ENCODE measurements around the gene KIAA1217. TPM values are rescaled to one million over a fixed set of nuclear protein-coding genes. Genes with fewer than 3 reads are reported as not detected.

KIAA1217 gene
- polyA plus RNA-seq, 1 of the 3 experiments (the other 2 are of a cell fraction): 7.2 TPM

DNA sequence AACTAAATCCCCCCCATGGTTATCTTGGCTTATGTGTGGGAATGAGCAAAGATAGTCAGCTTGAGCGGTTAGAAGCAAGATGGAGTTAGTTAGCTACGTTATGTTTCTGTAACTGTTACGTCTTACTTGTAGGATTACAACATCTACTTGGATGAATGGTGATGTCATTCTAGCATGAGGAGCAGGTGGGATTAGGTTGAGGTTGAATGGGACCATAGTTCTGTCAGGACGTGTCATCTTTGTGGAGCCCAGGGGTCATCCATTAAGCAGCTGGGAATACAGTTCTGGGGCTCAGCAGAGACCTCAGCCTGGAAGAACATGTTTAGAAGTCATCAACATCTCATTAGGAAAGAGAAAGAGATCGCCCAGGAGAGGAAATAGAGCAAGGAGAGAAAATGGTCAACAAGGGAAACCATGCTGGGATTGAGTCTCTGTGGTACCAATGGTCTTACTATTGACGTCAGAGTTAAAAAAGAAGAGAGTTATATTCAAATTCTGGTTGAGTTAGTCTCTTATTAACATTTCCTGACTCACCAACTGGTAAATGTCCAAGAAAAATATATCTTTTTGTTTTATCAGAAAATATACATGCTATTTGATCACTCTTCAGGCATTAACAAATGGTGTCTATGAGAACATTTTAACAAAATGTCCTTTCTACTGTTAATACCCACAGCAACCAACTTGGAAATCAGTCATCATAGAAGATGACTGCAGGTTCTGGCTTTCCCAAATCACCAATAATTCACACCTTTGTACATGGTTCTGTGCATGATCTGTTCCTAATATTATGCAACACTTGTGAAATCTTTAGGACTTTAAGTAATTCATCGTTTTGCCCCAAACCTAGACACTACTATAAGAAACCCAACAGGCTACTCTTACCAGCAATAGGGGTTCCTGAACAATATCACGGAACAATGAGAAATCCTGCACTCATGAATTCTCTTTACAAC is 96.9 kb downstream of the KIAA1217 start:
- Histone ChIP-seq H3F3A (replicated peaks; ENCODE audit: insufficient read depth) (no peaks in the 10 kb centered on the region), H3K27me3 (ENCODE audit: insufficient read depth) (no peaks in the 10 kb centered on the region), H3K79me2 (ENCODE audit: insufficient read depth) (no peaks in the 10 kb centered on the region), H3K36me3 (replicated peaks in 1 of 2; ENCODE audit: control insufficient read depth in 1 of 2, insufficient read depth in 2 of 2, low read length in 1 of 2) (no peaks in the 10 kb centered on the region), H3K9me2 (no peaks in the 10 kb centered on the region), H3K27ac (ENCODE audit: low read depth in 2 of 2, low read length in 1 of 2) (peak overlapping the region in 1 of 2 experiments; percentile 7; a peak in 1 of 4 replicates), H3K9me3 (no peaks in the 10 kb centered on the region), H4K20me1 (ENCODE audit: insufficient read depth) (no peaks in the 10 kb centered on the region), H3K4me1 (ENCODE audit: control insufficient read depth in 1 of 2, insufficient read depth in 2 of 2, low read depth in 1 of 2, low read length in 1 of 2) (peaks cover 4 to 11% of the 10 kb centered on the region in 2 experiments; a peak in 2 of 4 replicates), H3K4me3 (ENCODE audit: low read depth in 2 of 2, low read length in 1 of 2) (no peak overlapping the region), H3K9ac (no peak overlapping the region), H2AFZ (ENCODE audit: low read depth) (no peak overlapping the region), H3K4me2 (peak overlapping the region; percentile 26)
- 79% methylated on average over 8 of the region's 8 CpGs for WGBS (ENCODE audit: low lambda C conversion rate)
- CTCF ChIA-PET: interaction anchor here (1.0 kb wide), 1 partner anchor 14 kb away, joined by 4 read pairs; no protein-coding TSS in a partner anchor
- POLR2A ChIA-PET: no interaction called here
- DNase-seq: no peak
- no peak for TF ChIP-seq RAD21 (IDR thresholded peaks at IDR 0.05; ENCODE audit: low read length)
- TF ChIP-seq NFIC (IDR thresholded peaks at IDR 0.05; ENCODE audit: borderline replicate concordance): peak; percentile 28; the same call in 1 of the 2 replicates

DNA sequence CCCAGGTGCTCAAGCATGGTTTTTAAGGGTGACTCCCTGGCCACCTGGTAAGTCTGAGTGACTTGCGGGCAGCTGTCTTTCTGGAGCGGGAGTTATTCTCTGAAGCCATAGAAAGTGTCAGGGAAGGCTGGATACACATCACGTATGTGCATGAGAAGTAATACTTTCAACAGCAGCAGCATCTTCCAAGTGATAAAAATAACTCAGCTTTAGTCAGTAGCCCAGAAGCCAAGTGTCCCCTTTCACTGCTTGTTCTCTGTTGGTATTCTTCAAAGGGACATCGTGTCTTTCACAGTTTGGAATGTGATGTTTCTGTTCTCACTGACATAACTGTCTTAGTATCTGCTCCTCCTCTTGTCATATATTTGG is 97.6 kb downstream of the KIAA1217 start:
- DNase-seq: no peak
- Histone ChIP-seq H2AFZ (ENCODE audit: low read depth) (no peak overlapping the region), H3K4me2 (peak overlapping the region; percentile 26), H3K27ac (ENCODE audit: low read depth in 2 of 2, low read length in 1 of 2) (no peak overlapping the region; a peak in 1 of 4 replicates), H3K4me3 (ENCODE audit: low read depth in 2 of 2, low read length in 1 of 2) (no peak overlapping the region), H3F3A (replicated peaks; ENCODE audit: insufficient read depth) (no peaks in the 10 kb centered on the region), H3K27me3 (ENCODE audit: insufficient read depth) (no peaks in the 10 kb centered on the region), H3K4me1 (ENCODE audit: control insufficient read depth in 1 of 2, insufficient read depth in 2 of 2, low read depth in 1 of 2, low read length in 1 of 2) (peaks cover 4 to 11% of the 10 kb centered on the region in 2 experiments; a peak in 2 of 4 replicates), H3K9ac (no peak overlapping the region), H3K9me3 (no peaks in the 10 kb centered on the region), H3K36me3 (replicated peaks in 1 of 2; ENCODE audit: control insufficient read depth in 1 of 2, insufficient read depth in 2 of 2, low read length in 1 of 2) (no peaks in the 10 kb centered on the region), H3K79me2 (ENCODE audit: insufficient read depth) (no peaks in the 10 kb centered on the region), H4K20me1 (ENCODE audit: insufficient read depth) (no peaks in the 10 kb centered on the region), H3K9me2 (no peaks in the 10 kb centered on the region)
- WGBS (ENCODE audit: low lambda C conversion rate): 87% methylated on average over 4 of the region's 4 CpGs
- ChIA-PET CTCF (interaction anchor here (1.2 to 1.4 kb wide), 3 partner anchors 13 to 16 kb away, joined by 3 to 4 read pairs (median 3); no protein-coding TSS in a partner anchor), POLR2A (no interaction called here)
- TF ChIP-seq RAD21 (IDR thresholded peaks at IDR 0.05; ENCODE audit: low read length): no peak
- TF ChIP-seq FOXM1 (IDR thresholded peaks at IDR 0.05; ENCODE audit: low read depth): no peak
- TF ChIP-seq TEAD4 (IDR thresholded peaks at IDR 0.05; ENCODE audit: borderline replicate concordance, insufficient read depth): no peak
- TF ChIP-seq, protein P1, sequence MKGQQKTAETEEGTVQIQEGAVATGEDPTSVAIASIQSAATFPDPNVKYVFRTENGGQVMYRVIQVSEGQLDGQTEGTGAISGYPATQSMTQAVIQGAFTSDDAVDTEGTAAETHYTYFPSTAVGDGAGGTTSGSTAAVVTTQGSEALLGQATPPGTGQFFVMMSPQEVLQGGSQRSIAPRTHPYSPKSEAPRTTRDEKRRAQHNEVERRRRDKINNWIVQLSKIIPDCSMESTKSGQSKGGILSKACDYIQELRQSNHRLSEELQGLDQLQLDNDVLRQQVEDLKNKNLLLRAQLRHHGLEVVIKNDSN (IDR thresholded peaks at IDR 0.05; ENCODE audit: borderline replicate concordance, low read depth): no peak
- TF ChIP-seq NRF1 (IDR thresholded peaks at IDR 0.05; ENCODE audit: low read depth, low read length): no peak
- TF ChIP-seq RFX5 (IDR thresholded peaks at IDR 0.05; ENCODE audit: low read length): no peak
- TF ChIP-seq FOSL2 (IDR thresholded peaks at IDR 0.05; ENCODE audit: borderline replicate concordance, low read depth): no peak
- TF ChIP-seq SMC3 (IDR thresholded peaks at IDR 0.05; ENCODE audit: low read depth, low read length): no peak
- TF ChIP-seq, protein P2, sequence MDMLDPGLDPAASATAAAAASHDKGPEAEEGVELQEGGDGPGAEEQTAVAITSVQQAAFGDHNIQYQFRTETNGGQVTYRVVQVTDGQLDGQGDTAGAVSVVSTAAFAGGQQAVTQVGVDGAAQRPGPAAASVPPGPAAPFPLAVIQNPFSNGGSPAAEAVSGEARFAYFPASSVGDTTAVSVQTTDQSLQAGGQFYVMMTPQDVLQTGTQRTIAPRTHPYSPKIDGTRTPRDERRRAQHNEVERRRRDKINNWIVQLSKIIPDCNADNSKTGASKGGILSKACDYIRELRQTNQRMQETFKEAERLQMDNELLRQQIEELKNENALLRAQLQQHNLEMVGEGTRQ (IDR thresholded peaks at IDR 0.05; ENCODE audit: borderline replicate concordance, low read depth, low read length): no peak
- no peak for TF ChIP-seq GATA2 (CRISPR knock-in tag; IDR thresholded peaks at IDR 0.05)
- TF ChIP-seq TCF12 (IDR thresholded peaks at IDR 0.05): no peak
- TF ChIP-seq, protein P3, sequence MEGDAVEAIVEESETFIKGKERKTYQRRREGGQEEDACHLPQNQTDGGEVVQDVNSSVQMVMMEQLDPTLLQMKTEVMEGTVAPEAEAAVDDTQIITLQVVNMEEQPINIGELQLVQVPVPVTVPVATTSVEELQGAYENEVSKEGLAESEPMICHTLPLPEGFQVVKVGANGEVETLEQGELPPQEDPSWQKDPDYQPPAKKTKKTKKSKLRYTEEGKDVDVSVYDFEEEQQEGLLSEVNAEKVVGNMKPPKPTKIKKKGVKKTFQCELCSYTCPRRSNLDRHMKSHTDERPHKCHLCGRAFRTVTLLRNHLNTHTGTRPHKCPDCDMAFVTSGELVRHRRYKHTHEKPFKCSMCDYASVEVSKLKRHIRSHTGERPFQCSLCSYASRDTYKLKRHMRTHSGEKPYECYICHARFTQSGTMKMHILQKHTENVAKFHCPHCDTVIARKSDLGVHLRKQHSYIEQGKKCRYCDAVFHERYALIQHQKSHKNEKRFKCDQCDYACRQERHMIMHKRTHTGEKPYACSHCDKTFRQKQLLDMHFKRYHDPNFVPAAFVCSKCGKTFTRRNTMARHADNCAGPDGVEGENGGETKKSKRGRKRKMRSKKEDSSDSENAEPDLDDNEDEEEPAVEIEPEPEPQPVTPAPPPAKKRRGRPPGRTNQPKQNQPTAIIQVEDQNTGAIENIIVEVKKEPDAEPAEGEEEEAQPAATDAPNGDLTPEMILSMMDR (IDR thresholded peaks at IDR 0.05): no peak
- TF ChIP-seq CHD2 (IDR thresholded peaks at IDR 0.05; ENCODE audit: low read length, partially characterized antibody): no peak
- no peak for TF ChIP-seq GABPA (IDR thresholded peaks at IDR 0.05; ENCODE audit: low read depth)
